Head of caudate nucleus (tissue), 42 donors: Measurements from ENCODE around the gene PALD1.
A peak's percentile ranks its signal among the peaks of the same experiment; 100 is the strongest.

Source experiments
- DNase-seq, 42 donors: peaks; one replicate each; pipeline versions ENCODE4 v3.0.0 to v3.0.0-alpha.2; 2020 to 2021; ENCODE audit warnings: mixed read lengths in 7 of 42
- intact Hi-C: fragments of 100-400 bp; cut with DNase I; formaldehyde crosslinking; loops from one replicate; pipeline ENCODE4 v1.15.0; 2022

PALD1 gene

GRCh38 chr10:70478191-70479164 is at the start of gene PALD1:
Gene PALD1, plus strand, starts transcription at chr10:70478767. Its CDS starts 47,185 bp downstream, at chr10:70525952.
- DNase-seq: peak in 41 of 42 donors; percentile 26 to 82 (median 67)
- intact Hi-C loops: no loop called here

- peak in 22 of 42 donors; percentile 15 to 69 (median 37) for DNase-seq
- intact Hi-C loops: no loop called here
These were observed 47.8 kb upstream of the PALD1 start for GRCh38 chr10:70430493-70431445.

GRCh38 chr10:70432101-70432500 is 46.5 kb upstream of the PALD1 start:
- DNase-seq: peak; percentile 49 to 90 (median 76)
- intact Hi-C loops: no loop called here

- intact Hi-C loops: no loop called here
- DNase-seq: peak in 1 of 42 donors; percentile 16
These were observed 45.9 kb upstream of the PALD1 start for GRCh38 chr10:70432561-70433263.

GRCh38 chr10:70433581-70434280 is 44.8 kb upstream of the PALD1 start:
- intact Hi-C loops: no loop called here
- no peak for DNase-seq

- intact Hi-C loops: no loop called here
- peak in 1 of 42 donors; percentile 30 for DNase-seq
These were observed 43.1 kb upstream of the PALD1 start for GRCh38 chr10:70435241-70436085.

- intact Hi-C loops: no loop called here
- peak in 1 of 42 donors; percentile 1 for DNase-seq
These were observed 40.8 kb upstream of the PALD1 start for GRCh38 chr10:70437721-70438120.

- intact Hi-C loops: no loop called here
- no peak for DNase-seq
These were observed 38.0 kb upstream of the PALD1 start for GRCh38 chr10:70440296-70441160.

- DNase-seq: no peak
- intact Hi-C loops: no loop called here
These were observed 37.2 kb upstream of the PALD1 start, which contains the start of gene NODAL for GRCh38 chr10:70441161-70441894. Gene NODAL, minus strand, starts transcription at chr10:70441681. Its CDS starts 14 bp downstream, at chr10:70441667.

GRCh38 chr10:70441895-70442309 is 36.7 kb upstream of the PALD1 start:
- intact Hi-C loops: no loop called here
- DNase-seq: no peak

- no peak for DNase-seq
- intact Hi-C loops: no loop called here
These were observed 36.1 kb upstream of the PALD1 start for GRCh38 chr10:70442332-70442988.

GRCh38 chr10:70444744-70445143 is 33.8 kb upstream of the PALD1 start:
- DNase-seq: no peak
- intact Hi-C loops: no loop called here

- intact Hi-C loops: no loop called here
- no peak for DNase-seq
These were observed 32.6 kb upstream of the PALD1 start for GRCh38 chr10:70445718-70446657.

- no peak for DNase-seq
- intact Hi-C loops: no loop called here
These were observed 30.3 kb upstream of the PALD1 start for GRCh38 chr10:70448236-70448635.
